Activated naive CD4-positive, alpha-beta T cell (primary cell): ENCODE results near the gene TEX9.

ENCODE experiments used
- DNase-seq, 4 experiments: peaks; one replicate each; lab custom pipeline; 2025; lab: John Stamatoyannopoulos, UW

Gene TEX9

GRCh38 chr15:56445746-56446145 is 80.5 kb downstream of the TEX9 start:
- no peak for DNase-seq

- no peak for DNase-seq
Observed at GRCh38 chr15:56454836-56455235, 89.6 kb downstream of the TEX9 start.

- no peak for DNase-seq
Observed at GRCh38 chr15:56456229-56456628, 91.0 kb downstream of the TEX9 start.

GRCh38 chr15:56459096-56459495 is 93.9 kb downstream of the TEX9 start:
- no peak for DNase-seq

GRCh38 chr15:56460071-56460470 is 94.8 kb downstream of the TEX9 start:
- DNase-seq: no peak

- DNase-seq: no peak
Observed at GRCh38 chr15:56460947-56461346, 95.7 kb downstream of the TEX9 start.

GRCh38 chr15:56464893-56465520 is 99.8 kb downstream of the TEX9 start, which contains the start of gene MNS1:
Gene MNS1, minus strand, starts transcription at chr15:56465137. Its CDS starts 165 bp downstream, at chr15:56464972.
- DNase-seq: peak in 3 of 4 experiments; percentile 14 to 23 (median 14)

GRCh38 chr15:56467616-56468015 is 102.4 kb downstream of the TEX9 start:
- no peak for DNase-seq

- DNase-seq: no peak
Observed at GRCh38 chr15:56468401-56468800, 103.2 kb downstream of the TEX9 start.

GRCh38 chr15:56469483-56469882 is 104.3 kb downstream of the TEX9 start:
- no peak for DNase-seq

- DNase-seq: no peak
Observed at GRCh38 chr15:56471440-56472069, 106.3 kb downstream of the TEX9 start.

- DNase-seq: no peak
Observed at GRCh38 chr15:56472278-56472677, 107.1 kb downstream of the TEX9 start.

- DNase-seq: no peak
Observed at GRCh38 chr15:56473017-56473416, 107.8 kb downstream of the TEX9 start.

GRCh38 chr15:56475351-56475750 is 110.1 kb downstream of the TEX9 start:
- DNase-seq: no peak
